Suprapubic skin (tissue), 4 donors: ENCODE data around the gene SUPT20H.
"Not testable (repeated sequence)": the region's sequence is repeated elsewhere in the genome, so short reads cannot be mapped to it uniquely, and the experiment has no call there.

Source experiments
- CTCF ChIP-seq, 2 donors: fragments of 200-600 bp in 1 of 2; fragments of 450-650 bp in 1 of 2; sonication (generic) in 1 of 2; IDR thresholded peaks; one replicate each; pipeline ENCODE4 v1.5.1; 2016 to 2019; ENCODE audit warnings: antibody characterized with exemption in 2 of 2, mild to moderate bottlenecking in 1 of 2, moderate library complexity in 1 of 2
- EP300 ChIP-seq: sonication (generic); formaldehyde crosslinking; IDR thresholded peaks from one replicate; pipeline ENCODE4 v1.6.1; 2017; ENCODE audit warnings: antibody characterized with exemption
- POLR2A ChIP-seq, 2 donors: fragments of 450-650 bp; IDR thresholded peaks; one replicate each; pipeline ENCODE4 v1.6.1; 2017; ENCODE audit warnings: antibody characterized with exemption in 2 of 2, mild to moderate bottlenecking in 2 of 2, moderate library complexity in 2 of 2
- POLR2AphosphoS5 ChIP-seq, 3 donors: sonication (generic); formaldehyde crosslinking; IDR thresholded peaks; one replicate each; pipeline ENCODE4 v1.6.1; 2017; ENCODE audit warnings: antibody characterized with exemption in 3 of 3

DNA sequence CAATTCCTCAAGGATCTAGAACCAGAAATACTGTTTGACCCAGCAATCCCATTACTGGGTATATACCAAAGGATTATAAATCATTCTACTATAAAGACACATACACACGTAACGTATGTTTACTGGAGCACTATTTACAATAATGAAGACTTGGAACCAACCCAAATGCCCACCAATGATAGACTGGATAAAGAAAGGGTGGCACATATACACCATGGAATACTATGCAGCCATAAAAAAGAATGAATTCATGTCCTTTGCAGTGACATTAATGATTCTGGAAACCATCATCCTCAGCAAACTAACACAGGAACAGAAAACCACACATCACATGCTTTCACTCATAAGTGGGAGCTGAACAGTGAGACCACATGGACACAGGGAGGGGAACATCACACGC is 6.4 kb downstream of the SUPT20H start:
- not testable (repeated sequence) for TF ChIP-seq POLR2AphosphoS5 (IDR thresholded peaks at IDR 0.05); CTCF (IDR thresholded peaks at IDR 0.05); EP300; POLR2A (IDR thresholded peaks at IDR 0.05)
